T-helper 22 cell (primary cell): Measurements from ENCODE around the gene EPSTI1.
"Not testable (repeated sequence)": the region's sequence is repeated elsewhere in the genome, so short reads cannot be mapped to it uniquely, and the experiment has no call there.

Experiments
- DNase-seq: peaks from one replicate; pipeline ENCODE4 v3.0.0-alpha.2; 2020; ENCODE audit warnings: low read depth

Gene EPSTI1

GRCh38 chr13:42991898-42992763 is at the start of gene EPSTI1:
TSS of gene EPSTI1 (minus strand) at chr13:42992241. CDS start at chr13:42992165, 76 bp downstream.
- peak; percentile 48 for DNase-seq

GRCh38 chr13:43041369-43041921 is 49.4 kb upstream of the EPSTI1 start:
- no peak for DNase-seq

GRCh38 chr13:43040581-43041368 is 48.7 kb upstream of the EPSTI1 start:
- not testable (repeated sequence) for DNase-seq

GRCh38 chr13:43039966-43040365 is 47.9 kb upstream of the EPSTI1 start:
- DNase-seq: no peak

GRCh38 chr13:43036351-43037250 is 44.6 kb upstream of the EPSTI1 start:
- DNase-seq: no peak

GRCh38 chr13:43033038-43033437 is 41.0 kb upstream of the EPSTI1 start:
- DNase-seq: no peak

- DNase-seq: no peak
Measured at GRCh38 chr13:43031881-43032280, 39.8 kb upstream of the EPSTI1 start.

- no peak for DNase-seq
Measured at GRCh38 chr13:43030548-43030947, 38.5 kb upstream of the EPSTI1 start.

- no peak for DNase-seq
Measured at GRCh38 chr13:43026262-43026661, 34.2 kb upstream of the EPSTI1 start.

- peak; percentile 4 for DNase-seq
Measured at GRCh38 chr13:43023289-43023963, 31.4 kb upstream of the EPSTI1 start, which contains the start of gene DNAJC15. TSS of gene DNAJC15 (plus strand) at chr13:43023586. CDS start at chr13:43023627, 41 bp downstream.

- no peak for DNase-seq
Measured at GRCh38 chr13:43022934-43023288, 30.9 kb upstream of the EPSTI1 start.

GRCh38 chr13:43021926-43022670 is 30.1 kb upstream of the EPSTI1 start:
- no peak for DNase-seq

- DNase-seq: no peak
Measured at GRCh38 chr13:43020794-43021193, 28.8 kb upstream of the EPSTI1 start.

- DNase-seq: no peak
Measured at GRCh38 chr13:43019811-43020210, 27.8 kb upstream of the EPSTI1 start.

- no peak for DNase-seq
Measured at GRCh38 chr13:43016226-43016625, 24.2 kb upstream of the EPSTI1 start.

GRCh38 chr13:43014162-43014561 is 22.1 kb upstream of the EPSTI1 start:
- DNase-seq: no peak

GRCh38 chr13:43009506-43009905 is 17.5 kb upstream of the EPSTI1 start:
- no peak for DNase-seq

GRCh38 chr13:43008596-43008995 is 16.6 kb upstream of the EPSTI1 start:
- DNase-seq: no peak

- no peak for DNase-seq
Measured at GRCh38 chr13:43006893-43007631, 15.0 kb upstream of the EPSTI1 start.
